ENCODE measurements around the gene RBM42. TPM values are rescaled to one million over a fixed set of nuclear protein-coding genes. Genes with fewer than 3 reads are reported as not detected.
A peak's percentile ranks its signal among the peaks of the same experiment; 100 is the strongest.

Gene RBM42
- total and polyA plus RNA-seq, 2 of the 13 experiments (the other 11 are each of a cell fraction or from before 2014, with no cell fraction given), result 27.2 to 55.3 TPM

- TF ChIP-seq ZNF12 (CRISPR knock-in tag; IDR thresholded peaks at IDR 0.05), result no peak
- no peak for TF ChIP-seq ZNF33A (CRISPR knock-in tag; IDR thresholded peaks at IDR 0.05; ENCODE audit: borderline replicate concordance)
- peak; percentile 37 for TF ChIP-seq ZNF609 (CRISPR knock-in tag; IDR thresholded peaks at IDR 0.05; ENCODE audit: borderline replicate concordance)
- TF ChIP-seq ZNF281 (CRISPR knock-in tag; IDR thresholded peaks at IDR 0.05; ENCODE audit: borderline replicate concordance), result no peak
- TF ChIP-seq ZFP41 (CRISPR knock-in tag; IDR thresholded peaks at IDR 0.05; ENCODE audit: borderline replicate concordance), result no peak
- no peak for TF ChIP-seq NFE2L2 (IDR thresholded peaks at IDR 0.05; ENCODE audit: low read length)
- TF ChIP-seq TMF1 (CRISPR knock-in tag; IDR thresholded peaks at IDR 0.05; ENCODE audit: low read depth), result no peak; the same call in 1 of the 2 replicates
- TF ChIP-seq ZNF430 (CRISPR knock-in tag; IDR thresholded peaks at IDR 0.05), result peak; percentile 75; the same call in 1 of the 2 replicates
- TF ChIP-seq, protein P1, sequence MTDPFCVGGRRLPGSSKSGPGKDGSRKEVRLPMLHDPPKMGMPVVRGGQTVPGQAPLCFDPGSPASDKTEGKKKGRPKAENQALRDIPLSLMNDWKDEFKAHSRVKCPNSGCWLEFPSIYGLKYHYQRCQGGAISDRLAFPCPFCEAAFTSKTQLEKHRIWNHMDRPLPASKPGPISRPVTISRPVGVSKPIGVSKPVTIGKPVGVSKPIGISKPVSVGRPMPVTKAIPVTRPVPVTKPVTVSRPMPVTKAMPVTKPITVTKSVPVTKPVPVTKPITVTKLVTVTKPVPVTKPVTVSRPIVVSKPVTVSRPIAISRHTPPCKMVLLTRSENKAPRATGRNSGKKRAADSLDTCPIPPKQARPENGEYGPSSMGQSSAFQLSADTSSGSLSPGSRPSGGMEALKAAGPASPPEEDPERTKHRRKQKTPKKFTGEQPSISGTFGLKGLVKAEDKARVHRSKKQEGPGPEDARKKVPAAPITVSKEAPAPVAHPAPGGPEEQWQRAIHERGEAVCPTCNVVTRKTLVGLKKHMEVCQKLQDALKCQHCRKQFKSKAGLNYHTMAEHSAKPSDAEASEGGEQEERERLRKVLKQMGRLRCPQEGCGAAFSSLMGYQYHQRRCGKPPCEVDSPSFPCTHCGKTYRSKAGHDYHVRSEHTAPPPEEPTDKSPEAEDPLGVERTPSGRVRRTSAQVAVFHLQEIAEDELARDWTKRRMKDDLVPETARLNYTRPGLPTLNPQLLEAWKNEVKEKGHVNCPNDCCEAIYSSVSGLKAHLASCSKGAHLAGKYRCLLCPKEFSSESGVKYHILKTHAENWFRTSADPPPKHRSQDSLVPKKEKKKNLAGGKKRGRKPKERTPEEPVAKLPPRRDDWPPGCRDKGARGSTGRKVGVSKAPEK (CRISPR knock-in tag; IDR thresholded peaks at IDR 0.05; ENCODE audit: borderline replicate concordance), result no peak
- TF ChIP-seq CCAR2 (optimal IDR thresholded peaks at IDR 0.05; ENCODE audit: low read depth, low read length), result no peak
- TF ChIP-seq ZNF207 (IDR thresholded peaks at IDR 0.05; ENCODE audit: borderline replicate concordance), result no peak
- 0 out of 2 replicates have a peak, but pooled peaks have one; percentile 70 for TF ChIP-seq RARG (CRISPR knock-in tag; IDR thresholded peaks at IDR 0.05; ENCODE audit: low read depth)
- TF ChIP-seq CSRNP2 (CRISPR knock-in tag; conservative IDR thresholded peaks at IDR 0.05; ENCODE audit: low read depth), result no peak
These were observed 14.7 kb downstream of the RBM42 start (continued) for GRCh38 chr19:35643255-35644205.
